Skeletal muscle tissue (tissue), 4 donors: ENCODE data around the gene OR2V2. TPM values are rescaled to one million over a fixed set of nuclear protein-coding genes. Genes with fewer than 3 reads are reported as not detected.

Source experiments
- H3K27ac ChIP-seq: one replicate; pipeline ENCODE4 v1.7.0; 2013; ENCODE audit warnings: mild to moderate bottlenecking, low read depth, low read length, inconsistent platforms
- H3K27me3 ChIP-seq, 3 donors: one replicate each; pipeline ENCODE4 v1.7.0; 2013; ENCODE audit warnings: low read length in 3 of 3; ENCODE audit not compliant: control insufficient read depth in 3 of 3, insufficient read depth in 3 of 3
- H3K36me3 ChIP-seq, 3 donors: one replicate each; pipeline ENCODE4 v1.7.0; 2013; ENCODE audit warnings: low read length in 3 of 3; ENCODE audit not compliant: control insufficient read depth in 3 of 3, insufficient read depth in 3 of 3
- H3K4me1 ChIP-seq, 3 donors: one replicate each; pipeline ENCODE4 v1.7.0; 2013; ENCODE audit warnings: low read length in 3 of 3, mild to moderate bottlenecking in 3 of 3; ENCODE audit not compliant: control insufficient read depth in 3 of 3, insufficient read depth in 3 of 3
- H3K4me3 ChIP-seq, 3 donors: one replicate each; pipeline ENCODE4 v1.7.0; 2013; ENCODE audit warnings: low read length in 3 of 3
- H3K9ac ChIP-seq, 3 donors: one replicate each; pipeline ENCODE4 v1.7.0; 2013; ENCODE audit warnings: low read length in 3 of 3, mild to moderate bottlenecking in 3 of 3, moderate library complexity in 2 of 3, low read depth in 1 of 3
- H3K9me3 ChIP-seq, 3 donors: one replicate each; pipeline ENCODE4 v1.7.0; 2013; ENCODE audit warnings: low read length in 3 of 3; ENCODE audit not compliant: control insufficient read depth in 3 of 3
- total RNA-seq: library from RNA; depleted of rRNA; stranded (reverse); fragments of >200 nt; gene quantifications from one replicate; pipeline ENCODE4 v1.2.3, GENCODE V29; 2014
- donor health status: Osteomylitis.

The OR2V2 gene
- total RNA-seq, 1 donor from 2014 or later: not detected

- H3K9ac ChIP-seq: no peak overlapping the region
- H3K4me3 ChIP-seq: no peak overlapping the region
- no peaks in the 10 kb centered on the region for H3K36me3 ChIP-seq
- H3K9me3 ChIP-seq: peaks cover 0 to 2% (median 0%) of the 10 kb centered on the region in 3 donors
- H3K4me1 ChIP-seq: no peaks in the 10 kb centered on the region
- H3K27me3 ChIP-seq: peaks cover 0 to 10% (median 7%) of the 10 kb centered on the region in 3 donors
- H3K27ac ChIP-seq: no peak overlapping the region
These were observed 9.1 kb upstream of the OR2V2 start for GRCh38 chr5:181138258-181138657.

GRCh38 chr5:181140766-181141165 is 6.6 kb upstream of the OR2V2 start:
- Histone ChIP-seq H3K9me3 (peaks cover 0 to 2% (median 0%) of the 10 kb centered on the region in 3 donors), H3K9ac (no peak overlapping the region), H3K4me3 (no peak overlapping the region), H3K27me3 (peaks cover 0 to 11% (median 10%) of the 10 kb centered on the region in 3 donors), H3K4me1 (no peaks in the 10 kb centered on the region), H3K27ac (no peak overlapping the region), H3K36me3 (no peaks in the 10 kb centered on the region)

- Histone ChIP-seq H3K9ac (no peak overlapping the region), H3K9me3 (peaks cover 0 to 2% (median 0%) of the 10 kb centered on the region in 3 donors), H3K27me3 (peaks cover 0 to 11% (median 10%) of the 10 kb centered on the region in 3 donors), H3K4me1 (no peaks in the 10 kb centered on the region), H3K4me3 (no peak overlapping the region), H3K36me3 (no peaks in the 10 kb centered on the region), H3K27ac (no peak overlapping the region)
These were observed 5.3 kb upstream of the OR2V2 start for GRCh38 chr5:181142054-181142453.

DNA sequence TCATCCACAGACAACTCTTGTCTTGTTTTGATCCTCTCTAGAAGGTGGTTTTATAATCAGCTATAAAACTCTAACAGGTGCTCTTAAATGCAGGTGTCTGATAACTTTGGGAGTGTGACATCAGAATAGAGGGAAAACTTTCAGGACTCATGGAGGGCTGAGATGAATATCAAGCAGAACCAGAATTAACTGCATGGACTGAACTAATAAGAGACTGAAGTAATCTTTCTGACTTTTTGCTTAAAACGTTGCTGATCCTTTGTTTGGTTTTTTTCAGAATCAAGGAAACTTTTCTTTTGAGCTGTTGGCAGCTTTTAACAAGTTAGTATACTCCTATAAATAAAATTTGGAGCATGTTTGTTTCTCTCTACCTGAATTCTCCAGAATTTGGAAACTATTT is 2.3 kb upstream of the OR2V2 start:
- Histone ChIP-seq H3K27me3 (peaks cover 17 to 36% (median 32%) of the 10 kb centered on the region in 3 donors), H3K36me3 (no peaks in the 10 kb centered on the region), H3K4me1 (no peaks in the 10 kb centered on the region), H3K9ac (no peak overlapping the region), H3K9me3 (no peaks in the 10 kb centered on the region), H3K4me3 (no peak overlapping the region), H3K27ac (no peak overlapping the region)

GRCh38 chr5:181149355-181149754 is 2.0 kb downstream of the OR2V2 start:
- Histone ChIP-seq H3K9me3 (no peaks in the 10 kb centered on the region), H3K4me1 (peaks cover 0 to 3% (median 0%) of the 10 kb centered on the region in 3 donors), H3K9ac (no peak overlapping the region), H3K27me3 (peaks cover 24 to 48% (median 34%) of the 10 kb centered on the region in 3 donors), H3K36me3 (no peaks in the 10 kb centered on the region), H3K4me3 (no peak overlapping the region), H3K27ac (no peak overlapping the region)

- Histone ChIP-seq H3K9me3 (no peaks in the 10 kb centered on the region), H3K4me1 (peaks cover 0 to 3% (median 0%) of the 10 kb centered on the region in 3 donors), H3K9ac (no peak overlapping the region), H3K4me3 (no peak overlapping the region), H3K27ac (no peak overlapping the region), H3K36me3 (no peaks in the 10 kb centered on the region), H3K27me3 (peaks cover 24 to 48% (median 34%) of the 10 kb centered on the region in 3 donors)
These were observed 2.7 kb downstream of the OR2V2 start for GRCh38 chr5:181149806-181150733.

GRCh38 chr5:181151146-181151545 is 3.8 kb downstream of the OR2V2 start:
- Histone ChIP-seq H3K9me3 (no peaks in the 10 kb centered on the region), H3K27me3 (peaks cover 24 to 48% (median 34%) of the 10 kb centered on the region in 3 donors), H3K36me3 (no peaks in the 10 kb centered on the region), H3K27ac (no peak overlapping the region), H3K4me1 (peaks cover 0 to 3% (median 0%) of the 10 kb centered on the region in 3 donors), H3K9ac (no peak overlapping the region), H3K4me3 (no peak overlapping the region)

GRCh38 chr5:181152406-181152805 is 5.0 kb downstream of the OR2V2 start:
- Histone ChIP-seq H3K36me3 (no peaks in the 10 kb centered on the region), H3K27ac (no peak overlapping the region), H3K27me3 (peaks cover 24 to 47% (median 34%) of the 10 kb centered on the region in 3 donors), H3K9ac (no peak overlapping the region), H3K4me3 (no peak overlapping the region), H3K4me1 (peaks cover 0 to 3% (median 0%) of the 10 kb centered on the region in 3 donors), H3K9me3 (no peaks in the 10 kb centered on the region)

DNA sequence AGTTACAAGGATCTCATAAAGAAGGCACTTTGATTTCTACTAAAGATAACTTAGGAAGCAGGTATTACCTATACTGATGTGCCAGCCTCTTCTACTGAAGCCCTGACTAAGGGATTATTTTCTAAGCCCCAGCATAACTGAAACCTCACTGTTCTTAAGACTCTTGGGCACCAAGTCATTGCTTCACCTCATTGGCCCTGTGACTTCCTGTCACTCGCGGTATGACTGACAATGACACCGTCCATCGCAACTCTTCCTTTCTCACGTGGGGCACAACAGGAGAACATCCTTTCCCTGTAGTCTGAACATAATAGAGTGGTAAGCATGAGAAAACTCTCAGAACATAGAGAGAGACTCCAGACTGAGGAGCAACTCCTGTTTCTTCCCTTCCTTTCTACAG is 6.4 kb downstream of the OR2V2 start:
- no peaks in the 10 kb centered on the region for H3K36me3 ChIP-seq
- no peak overlapping the region for H3K9ac ChIP-seq
- no peak overlapping the region for H3K27ac ChIP-seq
- H3K9me3 ChIP-seq: no peaks in the 10 kb centered on the region
- H3K27me3 ChIP-seq: peaks cover 19 to 35% (median 25%) of the 10 kb centered on the region in 3 donors
- no peak overlapping the region for H3K4me3 ChIP-seq
- H3K4me1 ChIP-seq: peaks cover 0 to 3% (median 0%) of the 10 kb centered on the region in 3 donors

GRCh38 chr5:181156758-181157157 is 9.4 kb downstream of the OR2V2 start:
- Histone ChIP-seq H3K27ac (no peak overlapping the region), H3K9ac (no peak overlapping the region), H3K9me3 (no peaks in the 10 kb centered on the region), H3K4me1 (peaks cover 0 to 13% (median 7%) of the 10 kb centered on the region in 3 donors), H3K36me3 (no peaks in the 10 kb centered on the region), H3K27me3 (peaks cover 0 to 6% (median 0%) of the 10 kb centered on the region in 3 donors), H3K4me3 (no peak overlapping the region)
